Measurements from ENCODE around the gene CLTRN. TPM values are rescaled to one million over a fixed set of nuclear protein-coding genes. Genes with fewer than 3 reads are reported as not detected.

Gene CLTRN
- total and polyA plus RNA-seq, 2 donors (not counting 3 experiments of a cell fraction or from before 2014, with no cell fraction given): 0.04 TPM; not detected in 1

- H3K27ac ChIP-seq (ENCODE audit: insufficient read depth, low read depth, low read length): peak overlapping the region; percentile 48
- H3K4me3 ChIP-seq (replicated peaks in 1 of 3; ENCODE audit: insufficient read depth in 1 of 3, low read depth in 1 of 3, low read length in 3 of 3): peak overlapping the region; percentile 1 to 78 (median 71)
- H3K9me1 ChIP-seq (replicated peaks; ENCODE audit: control insufficient read depth, extremely low read depth, insufficient read depth, low read length): no peaks in the 10 kb centered on the region
- H3K79me2 ChIP-seq (ENCODE audit: control insufficient read depth, insufficient read depth, low read length): peaks cover 23% of the 10 kb centered on the region
- TF ChIP-seq JUN (IDR thresholded peaks at IDR 0.05; ENCODE audit: borderline replicate concordance, insufficient read depth, insufficient read length, low read depth): no peak
- peak; percentile 9 for TF ChIP-seq POLR2AphosphoS5 (IDR thresholded peaks at IDR 0.05; ENCODE audit: insufficient read depth, low read depth, low read length)
- TF ChIP-seq FOS (IDR thresholded peaks at IDR 0.05; ENCODE audit: borderline replicate concordance, insufficient read depth, low read length): no peak
- CTCF ChIA-PET: no interaction called here
- H3K4me2 ChIP-seq (ENCODE audit: insufficient read depth, low read length): no peak overlapping the region
- FAIRE-seq (no peak), DNase-seq (ENCODE audit: low read depth, low spot score) (no peak)
- H3K27me3 ChIP-seq (ENCODE audit: control insufficient read depth in 2 of 2, insufficient read depth in 2 of 2, low read length in 2 of 2): no peaks in the 10 kb centered on the region
- peaks cover 12% of the 10 kb centered on the region for H3K4me1 ChIP-seq (ENCODE audit: control insufficient read depth, extremely low read depth, insufficient read depth, low read length)
- POLR2A ChIA-PET: no interaction called here
- peak overlapping the region; percentile 64 for H3K9ac ChIP-seq (replicated peaks; ENCODE audit: extremely low read depth, insufficient read depth, low read length)
- H3K9me3 ChIP-seq (replicated peaks; ENCODE audit: control insufficient read depth, insufficient read depth, low read length): no peaks in the 10 kb centered on the region
- BruUV-seq (replicated peaks): no TSS peak
- H4K20me1 ChIP-seq (replicated peaks; ENCODE audit: control insufficient read depth, extremely low read depth, insufficient read depth, low read length): no peaks in the 10 kb centered on the region
- intact Hi-C loops (cut with micrococcal nuclease) (loop anchor here (1.0 to 2.0 kb wide), 2 partner anchors 205 to 340 kb away; partner anchors contain the start of gene PIGA), dilution Hi-C loops (cut with MboI; ENCODE audit: extremely low pct_ligation_motif_present, low sequenced_read_pairs) (no loop called here)
- H2AFZ ChIP-seq (ENCODE audit: low read depth, low read length): peak overlapping the region; percentile 22
- peaks cover 0 to 2% of the 10 kb centered on the region in 2 experiments for H3K36me3 ChIP-seq (ENCODE audit: control insufficient read depth in 2 of 2, extremely low read depth in 1 of 2, insufficient read depth in 2 of 2, low read length in 2 of 2)
These were observed 10.9 kb upstream of the CLTRN start for GRCh38 chrX:15675490-15675921.

- peak overlapping the region; percentile 4 for H2AFZ ChIP-seq (ENCODE audit: low read depth, low read length)
- H3K9me3 ChIP-seq (replicated peaks; ENCODE audit: control insufficient read depth, insufficient read depth, low read length): no peaks in the 10 kb centered on the region
- H3K4me2 ChIP-seq (ENCODE audit: insufficient read depth, low read length): peak overlapping the region; percentile 78
- H3K27ac ChIP-seq (ENCODE audit: insufficient read depth, low read depth, low read length): peak overlapping the region; percentile 48
- intact Hi-C loops (cut with micrococcal nuclease): loop anchor here (1.0 to 5.0 kb wide), 3 partner anchors 183 to 340 kb away; partner anchors contain the start of genes PIGA and PIR
- no peaks in the 10 kb centered on the region for H3K27me3 ChIP-seq (ENCODE audit: control insufficient read depth in 2 of 2, insufficient read depth in 2 of 2, low read length in 2 of 2)
- dilution Hi-C loops (cut with MboI; ENCODE audit: extremely low pct_ligation_motif_present, low sequenced_read_pairs): no loop called here
- TSS peak; percentile 89 for BruUV-seq (replicated peaks)
- H3K9ac ChIP-seq (replicated peaks; ENCODE audit: extremely low read depth, insufficient read depth, low read length): peak overlapping the region; percentile 64
- peak; percentile 93 for DNase-seq (ENCODE audit: low read depth, low spot score)
- H3K9me1 ChIP-seq (replicated peaks; ENCODE audit: control insufficient read depth, extremely low read depth, insufficient read depth, low read length): no peaks in the 10 kb centered on the region
- no peaks in the 10 kb centered on the region for H4K20me1 ChIP-seq (replicated peaks; ENCODE audit: control insufficient read depth, extremely low read depth, insufficient read depth, low read length)
- H3K4me1 ChIP-seq (ENCODE audit: control insufficient read depth, extremely low read depth, insufficient read depth, low read length): peaks cover 12% of the 10 kb centered on the region
- peak; percentile 80 for FAIRE-seq
- H3K4me3 ChIP-seq (replicated peaks in 1 of 3; ENCODE audit: insufficient read depth in 1 of 3, low read depth in 1 of 3, low read length in 3 of 3): peak overlapping the region in 2 of 3 experiments; percentile 71 to 78
- TF ChIP-seq MAX (IDR thresholded peaks at IDR 0.05; ENCODE audit: insufficient read depth, insufficient read length): no peak
- TF ChIP-seq FOS (IDR thresholded peaks at IDR 0.05; ENCODE audit: borderline replicate concordance, insufficient read depth, low read length): no peak
- no peak for TF ChIP-seq CTCF (IDR thresholded peaks at IDR 0.05; ENCODE audit: extremely low read depth in 1 of 2, insufficient read depth in 1 of 2, low read depth in 1 of 2, low read length in 2 of 2)
- TF ChIP-seq GATA2 (IDR thresholded peaks at IDR 0.05; ENCODE audit: insufficient read depth, insufficient read length, low read depth, low read length): no peak
- no peak for TF ChIP-seq MYC (IDR thresholded peaks at IDR 0.05; ENCODE audit: low read depth, low read length)
- peak; percentile 21 for TF ChIP-seq POLR2AphosphoS5 (IDR thresholded peaks at IDR 0.05; ENCODE audit: insufficient read depth, low read depth, low read length)
- TF ChIP-seq EZH2 (IDR thresholded peaks at IDR 0.05; ENCODE audit: borderline replicate concordance, low read depth, low read length, severe bottlenecking): no peak
- TF ChIP-seq JUN (IDR thresholded peaks at IDR 0.05; ENCODE audit: borderline replicate concordance, insufficient read depth, insufficient read length, low read depth): no peak
- TF ChIP-seq POLR2A (IDR thresholded peaks at IDR 0.05; ENCODE audit: low read depth, low read length): peak; percentile 24
- peaks cover 23% of the 10 kb centered on the region for H3K79me2 ChIP-seq (ENCODE audit: control insufficient read depth, insufficient read depth, low read length)
- ChIA-PET CTCF (no interaction called here), POLR2A (no interaction called here)
- peaks cover 0 to 2% of the 10 kb centered on the region in 2 experiments for H3K36me3 ChIP-seq (ENCODE audit: control insufficient read depth in 2 of 2, extremely low read depth in 1 of 2, insufficient read depth in 2 of 2, low read length in 2 of 2)
These were observed 10.4 kb upstream of the CLTRN start for GRCh38 chrX:15674841-15675489.
